Endothelial cell of umbilical vein (primary cell): ENCODE data around the gene FAM216A.

Source experiments
- EZH2 ChIP-seq: IDR thresholded peaks from 2 replicates; pipeline ENCODE4 v1.6.1; 2012; ENCODE audit warnings: borderline replicate concordance, low read depth, mild to moderate bottlenecking, moderate library complexity, low read length, inconsistent platforms; ENCODE audit not compliant: severe bottlenecking
- MYC ChIP-seq: IDR thresholded peaks from one replicate; pipeline ENCODE4 v1.6.1; 2011; ENCODE audit warnings: mild to moderate bottlenecking, low read depth, low read length
- POLR2A ChIP-seq: IDR thresholded peaks from 2 replicates; pipeline ENCODE4 v1.6.1; 2012; ENCODE audit warnings: low read depth, mild to moderate bottlenecking, control low read depth, low read length
- POLR2AphosphoS5 ChIP-seq: IDR thresholded peaks from 2 replicates; pipeline ENCODE4 v1.6.1; 2012; ENCODE audit warnings: low read depth, mild to moderate bottlenecking, control low read depth, low read length, moderate library complexity; ENCODE audit not compliant: insufficient read depth
- TF ChIP-seq, protein P1 (sequence below), 2 donors: IDR thresholded peaks; 1 replicate in 1 of 2; 2 replicates in 1 of 2; pipeline ENCODE4 v1.5.1; 2011; ENCODE audit warnings: low read length in 2 of 2, mild to moderate bottlenecking in 2 of 2, moderate library complexity in 2 of 2, control low read depth in 1 of 2, inconsistent platforms in 1 of 2, low read depth in 1 of 2; ENCODE audit not compliant: insufficient read depth in 1 of 2; ENCODE audit errors: extremely low read depth in 1 of 2

DNA sequence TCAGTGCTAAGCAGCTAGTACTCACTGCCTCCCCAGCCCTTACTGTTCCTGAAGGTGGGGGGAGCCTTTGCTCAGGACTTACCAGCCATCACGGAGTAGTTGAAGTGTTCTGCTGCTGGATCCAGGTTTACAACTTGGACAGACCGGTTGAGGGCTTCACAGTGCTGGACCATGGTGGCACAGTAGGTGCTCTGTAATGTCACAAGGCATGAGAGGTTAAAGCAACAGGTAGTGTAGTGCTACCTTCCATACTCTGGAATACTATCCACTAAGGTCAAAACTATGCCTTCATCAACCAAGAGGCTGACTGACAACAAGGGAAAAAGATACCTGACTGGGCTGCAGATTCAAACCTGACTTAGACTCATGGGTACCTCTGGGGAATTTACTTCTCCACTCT, 3.6 kb upstream of the FAM216A start:
- TF ChIP-seq, protein P1, sequence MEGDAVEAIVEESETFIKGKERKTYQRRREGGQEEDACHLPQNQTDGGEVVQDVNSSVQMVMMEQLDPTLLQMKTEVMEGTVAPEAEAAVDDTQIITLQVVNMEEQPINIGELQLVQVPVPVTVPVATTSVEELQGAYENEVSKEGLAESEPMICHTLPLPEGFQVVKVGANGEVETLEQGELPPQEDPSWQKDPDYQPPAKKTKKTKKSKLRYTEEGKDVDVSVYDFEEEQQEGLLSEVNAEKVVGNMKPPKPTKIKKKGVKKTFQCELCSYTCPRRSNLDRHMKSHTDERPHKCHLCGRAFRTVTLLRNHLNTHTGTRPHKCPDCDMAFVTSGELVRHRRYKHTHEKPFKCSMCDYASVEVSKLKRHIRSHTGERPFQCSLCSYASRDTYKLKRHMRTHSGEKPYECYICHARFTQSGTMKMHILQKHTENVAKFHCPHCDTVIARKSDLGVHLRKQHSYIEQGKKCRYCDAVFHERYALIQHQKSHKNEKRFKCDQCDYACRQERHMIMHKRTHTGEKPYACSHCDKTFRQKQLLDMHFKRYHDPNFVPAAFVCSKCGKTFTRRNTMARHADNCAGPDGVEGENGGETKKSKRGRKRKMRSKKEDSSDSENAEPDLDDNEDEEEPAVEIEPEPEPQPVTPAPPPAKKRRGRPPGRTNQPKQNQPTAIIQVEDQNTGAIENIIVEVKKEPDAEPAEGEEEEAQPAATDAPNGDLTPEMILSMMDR (IDR thresholded peaks at IDR 0.05; ENCODE audit: extremely low read depth in 1 of 2, insufficient read depth in 1 of 2, low read depth in 1 of 2, low read length in 2 of 2): no peak
- no peak for TF ChIP-seq EZH2
- no peak for TF ChIP-seq POLR2A
- no peak for TF ChIP-seq MYC
- no peak for TF ChIP-seq POLR2AphosphoS5
